Adipose tissue (tissue), 3 donors: ENCODE data around the gene PAAF1. TPM values are rescaled to one million over a fixed set of nuclear protein-coding genes. Genes with fewer than 3 reads are reported as not detected.

ENCODE experiments used
- H3K27ac ChIP-seq: one replicate; pipeline ENCODE4 v1.5.1; 2013; ENCODE audit warnings: low read depth, low read length
- WGBS, 3 donors: extraction: QIAGEN DNeasy Blood & Tissue Kit; methylation state at CpG; one replicate each; pipeline ENCODE4 v1.1.7; 2013; 5-methylcytosine and 5-hydroxymethylcytosine counted together
- polyA plus RNA-seq, 3 donors: library from polyadenylated mRNA; stranded (reverse); fragments of 200-250 nt; gene quantifications; one replicate each; pipeline ENCODE4 v1.2.3, GENCODE V29; 2013
- donor health status: healthy with polysubstance abuse.
- donor health status: Bipolar disorder and iron deficiency.
- donor health status: healthy.

The PAAF1 gene, protein sequence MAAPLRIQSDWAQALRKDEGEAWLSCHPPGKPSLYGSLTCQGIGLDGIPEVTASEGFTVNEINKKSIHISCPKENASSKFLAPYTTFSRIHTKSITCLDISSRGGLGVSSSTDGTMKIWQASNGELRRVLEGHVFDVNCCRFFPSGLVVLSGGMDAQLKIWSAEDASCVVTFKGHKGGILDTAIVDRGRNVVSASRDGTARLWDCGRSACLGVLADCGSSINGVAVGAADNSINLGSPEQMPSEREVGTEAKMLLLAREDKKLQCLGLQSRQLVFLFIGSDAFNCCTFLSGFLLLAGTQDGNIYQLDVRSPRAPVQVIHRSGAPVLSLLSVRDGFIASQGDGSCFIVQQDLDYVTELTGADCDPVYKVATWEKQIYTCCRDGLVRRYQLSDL
- polyA plus RNA-seq, result 10 to 100 TPM; 10.7 to 12.4 (median 11.1) TPM

DNA sequence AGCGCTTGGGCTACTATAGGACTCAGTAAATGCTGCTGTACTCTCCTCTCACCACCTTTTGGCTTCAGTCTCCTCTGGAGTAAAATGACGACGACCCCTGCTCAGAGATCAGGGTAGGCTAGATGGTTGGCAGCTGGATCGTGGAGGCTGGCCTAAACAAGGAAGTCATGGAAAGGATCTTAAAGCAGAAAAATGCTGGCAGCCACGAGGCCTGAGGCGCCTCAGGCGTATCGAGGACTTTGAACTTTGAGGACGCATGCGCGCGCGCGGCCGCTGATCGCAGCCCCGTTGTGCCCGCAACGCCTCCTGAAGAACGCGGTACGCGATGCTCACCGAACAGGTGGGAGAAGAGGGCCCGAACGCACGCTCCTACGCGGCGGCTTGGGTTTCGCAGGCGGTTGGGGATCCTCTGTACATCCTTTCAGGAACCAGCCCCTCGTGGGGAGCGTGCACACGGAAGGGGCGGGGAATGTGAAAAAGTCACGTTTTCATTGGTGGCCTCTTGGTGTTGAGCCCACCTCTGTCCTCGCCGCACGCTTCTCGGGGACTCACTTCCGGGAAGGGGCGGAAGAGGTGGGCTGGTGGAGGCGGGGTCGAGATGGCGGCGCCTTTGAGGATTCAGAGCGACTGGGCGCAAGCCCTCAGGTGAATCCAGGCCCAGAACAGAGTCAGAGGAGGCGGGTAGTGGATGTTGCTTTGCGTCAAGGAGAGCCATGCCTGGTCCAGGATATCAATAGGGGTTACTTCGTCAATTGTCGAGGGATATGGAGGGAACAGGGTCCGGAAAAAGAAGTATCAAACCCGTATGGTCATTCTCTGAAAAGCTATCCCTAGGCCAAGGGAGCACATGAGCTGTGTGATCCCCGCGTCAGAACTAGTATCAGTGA, at the start of gene PAAF1, which contains the start of gene COA4:
PAAF1 (plus strand) TSS at position 576 of the 887 bp plus-strand sequence; CDS start at position 599, 23 bp downstream.
COA4 (minus strand) TSS at position 423 of the 887 bp plus-strand sequence. CDS start 3,468 bp downstream, outside the sequence.
- peak within 1 kb of the TSS; percentile 28 for H3K27ac ChIP-seq
- WGBS, 3 donors, result 0 to 1% (median 1%) methylated on average over 52 to 57 of the region's 57 CpGs

DNA sequence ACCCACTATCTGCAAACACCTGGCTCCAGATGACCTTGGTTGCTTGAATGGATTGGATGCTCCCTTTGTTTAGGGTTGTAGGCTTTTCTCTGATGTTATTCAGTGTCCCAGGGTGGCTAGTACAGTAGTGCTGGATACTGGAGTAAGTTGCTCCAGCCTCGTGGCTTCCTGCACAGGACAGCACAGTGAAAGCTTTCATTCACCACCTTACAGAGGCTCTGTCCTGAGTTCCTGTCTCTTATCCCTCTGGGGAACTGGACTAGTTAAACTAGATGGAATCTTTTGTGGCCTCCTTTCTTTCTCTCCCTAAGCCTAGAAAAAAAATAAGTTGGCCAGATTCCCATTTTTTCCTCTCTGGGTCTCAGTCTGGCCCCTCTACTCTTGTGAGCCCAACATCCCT, 46.5 kb upstream of the PAAF1 start:
- no peak overlapping the region for H3K27ac ChIP-seq
- 62 to 94% (median 85%) methylated on average over 1 of the region's 1 CpG for WGBS, 3 donors

DNA sequence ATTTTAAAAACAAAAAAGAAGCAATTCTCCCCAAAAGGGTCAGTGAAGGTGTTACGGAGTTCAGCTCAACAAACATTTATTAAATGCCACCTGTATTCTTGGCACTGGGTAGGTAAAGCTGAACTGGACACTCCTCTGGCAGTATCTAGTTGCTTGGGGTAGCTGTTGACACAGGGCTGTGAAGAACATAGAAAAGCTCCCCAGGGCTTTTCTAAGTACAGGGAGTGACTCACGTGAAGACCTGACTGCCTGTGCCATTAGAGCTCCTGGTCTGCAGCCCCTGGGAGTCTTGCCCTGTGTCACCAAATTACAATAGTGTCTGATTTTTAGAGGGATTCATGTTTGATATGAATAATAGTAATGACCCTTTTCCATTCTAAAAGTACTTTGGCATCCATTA, 43.7 kb upstream of the PAAF1 start:
- H3K27ac ChIP-seq, result no peak overlapping the region
- 80 to 93% (median 90%) methylated on average over 2 of the region's 2 CpGs for WGBS, 3 donors

DNA sequence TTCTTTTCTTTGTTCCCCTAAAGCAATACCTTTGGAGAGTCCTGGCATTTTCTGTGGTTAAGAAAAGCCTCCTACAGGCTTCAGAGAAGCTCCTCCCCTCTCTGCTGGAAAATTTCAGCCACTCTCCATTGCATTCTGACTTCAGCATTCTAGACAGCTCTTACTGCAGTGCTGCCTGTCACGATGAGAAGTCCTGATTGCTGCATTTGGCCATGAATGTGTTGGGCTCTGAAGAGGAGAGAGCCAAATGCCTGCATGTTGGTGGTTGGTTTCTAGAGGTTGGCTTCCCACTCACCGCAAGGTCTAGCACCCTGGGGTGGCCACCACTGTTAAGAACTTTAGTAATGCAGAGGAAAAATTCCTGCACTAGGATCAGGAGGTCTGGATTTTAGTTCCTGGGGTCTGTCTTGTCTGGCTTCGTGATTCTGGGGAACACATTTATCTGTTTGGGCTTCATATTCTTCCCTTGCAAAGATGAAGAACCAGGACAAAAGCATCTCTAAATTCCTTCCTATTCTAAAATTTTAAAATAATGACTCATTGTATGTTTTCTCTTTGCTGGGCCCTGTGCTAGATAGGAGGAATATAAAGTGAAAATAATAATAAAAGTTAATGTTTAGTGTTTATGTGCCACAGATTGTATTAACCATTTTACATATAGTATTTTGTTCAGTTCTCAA, 38.2 kb upstream of the PAAF1 start:
- 78 to 92% (median 78%) methylated on average over 3 of the region's 3 CpGs for WGBS, 3 donors
- no peak overlapping the region for H3K27ac ChIP-seq

DNA sequence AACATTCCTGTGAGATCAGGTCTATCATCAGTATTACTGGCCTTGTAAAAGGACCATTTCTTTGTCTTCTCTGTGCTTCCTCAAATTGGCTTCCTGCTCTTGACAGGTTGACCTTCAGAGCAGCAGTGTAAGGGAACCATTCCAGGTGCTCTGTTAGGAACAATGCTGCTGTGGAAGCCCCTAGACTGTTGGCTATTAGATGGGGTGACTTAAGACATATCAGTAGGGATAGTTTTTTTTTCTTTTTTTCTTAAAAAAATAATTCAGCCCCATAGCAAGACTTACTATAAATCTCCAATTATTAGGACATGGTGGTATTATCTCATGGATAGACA, 37.7 kb upstream of the PAAF1 start:
- H3K27ac ChIP-seq, result no peak overlapping the region

DNA sequence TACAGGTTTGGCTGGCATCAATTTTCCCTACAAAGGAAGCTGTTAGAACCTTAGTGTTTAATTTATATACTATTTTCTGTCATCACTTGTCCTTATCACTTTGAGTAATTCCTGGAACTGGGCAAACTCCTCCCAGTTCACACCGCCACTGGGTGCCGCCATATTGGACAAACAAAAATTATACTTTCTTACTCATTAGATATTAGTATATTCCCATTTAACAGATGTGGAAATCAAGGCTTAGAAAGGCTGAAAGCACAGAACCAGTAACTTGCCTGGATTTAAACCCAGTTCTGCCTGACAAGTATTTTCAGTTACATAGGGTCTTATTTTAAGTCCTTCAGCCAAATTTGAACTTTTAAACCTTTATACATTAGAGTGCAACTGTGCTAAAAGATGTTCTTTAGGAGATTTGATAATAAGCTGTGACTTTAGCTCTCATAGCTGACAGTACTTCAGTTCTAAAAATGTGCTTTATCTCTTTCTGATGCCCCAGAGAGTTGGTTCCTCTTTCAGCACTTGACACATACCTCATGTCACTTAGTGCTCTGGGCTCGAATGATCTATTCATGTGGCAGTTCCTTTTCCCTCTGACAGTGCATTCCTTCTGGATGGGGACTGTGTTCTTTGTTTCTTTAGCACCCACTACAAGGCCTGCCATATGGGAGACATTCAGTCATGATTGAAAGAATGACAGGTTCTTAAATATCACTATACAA, 25.6 kb upstream of the PAAF1 start:
- H3K27ac ChIP-seq, result no peak overlapping the region
- 86 to 93% (median 86%) methylated on average over 3 of the region's 3 CpGs for WGBS, 3 donors

DNA sequence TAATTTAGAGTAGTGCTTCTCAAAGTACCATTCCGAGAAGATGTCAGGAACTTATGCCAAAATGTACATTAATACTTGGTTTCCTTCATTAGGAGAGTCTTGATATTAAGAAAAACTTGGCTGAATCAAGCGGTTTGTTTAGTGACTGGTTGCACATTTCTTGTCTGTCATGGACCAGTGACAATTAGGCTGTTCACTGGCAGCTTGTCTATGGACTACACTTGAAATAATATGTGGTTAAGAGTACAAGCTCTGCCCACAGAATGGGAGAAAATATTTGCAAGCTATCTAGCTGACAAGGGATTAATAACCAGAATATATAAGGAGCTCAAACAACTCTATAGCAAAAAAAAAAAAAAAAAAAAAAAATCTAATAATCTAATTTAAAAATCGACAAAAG, 24.8 kb upstream of the PAAF1 start:
- 91 to 98% (median 94%) methylated on average over 3 of the region's 3 CpGs for WGBS, 3 donors
- no peak overlapping the region for H3K27ac ChIP-seq

DNA sequence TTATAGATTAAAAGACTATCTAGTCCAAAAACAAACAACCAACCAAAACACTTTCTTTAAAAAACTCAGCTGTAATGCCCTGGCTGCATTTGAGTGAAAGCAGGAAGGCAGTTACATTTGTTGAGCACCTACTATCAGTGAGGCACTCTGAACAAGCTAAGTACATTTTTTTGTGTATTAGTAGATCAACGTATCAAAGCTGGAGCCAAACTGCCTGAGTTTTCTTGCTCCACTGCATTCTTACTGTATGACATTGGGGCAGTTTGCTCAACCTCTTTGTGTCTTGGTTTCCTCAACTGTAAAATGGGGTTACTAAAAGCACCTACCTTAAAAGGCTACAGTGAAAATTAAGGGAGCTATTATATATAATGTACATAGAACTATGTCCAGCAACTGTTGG, 22.1 kb upstream of the PAAF1 start:
- H3K27ac ChIP-seq, result no peak overlapping the region
- WGBS, 3 donors, result 90 to 96% (median 93%) methylated on average over 1 of the region's 1 CpG

DNA sequence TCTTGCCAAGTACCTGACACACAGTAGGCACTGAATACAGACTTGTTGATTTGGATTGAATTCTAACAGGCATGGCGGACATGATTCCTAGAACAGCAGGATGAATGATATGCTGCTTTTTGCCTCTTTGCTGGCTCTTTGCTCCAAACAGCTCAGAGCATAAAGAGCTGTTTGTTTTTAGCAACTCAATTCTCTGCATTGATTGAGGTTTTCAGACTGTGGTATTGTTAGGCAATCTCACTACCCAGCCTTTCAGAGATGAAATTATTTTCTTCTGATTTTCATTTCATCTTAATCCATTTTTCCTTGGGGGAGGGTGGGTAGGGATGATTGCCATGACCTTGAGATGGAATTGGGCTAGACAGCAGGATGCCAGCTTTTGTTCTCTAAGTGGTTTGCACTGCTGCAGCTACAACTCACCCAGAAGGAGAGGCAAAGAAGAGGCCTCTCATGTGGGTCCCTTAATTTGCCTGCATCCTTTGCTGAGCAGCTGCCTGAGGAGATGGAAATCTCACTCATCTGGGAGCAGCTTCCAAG, 20.7 kb upstream of the PAAF1 start:
- 81 to 98% (median 96%) methylated on average over 1 of the region's 1 CpG for WGBS, 3 donors
- H3K27ac ChIP-seq, result no peak overlapping the region

DNA sequence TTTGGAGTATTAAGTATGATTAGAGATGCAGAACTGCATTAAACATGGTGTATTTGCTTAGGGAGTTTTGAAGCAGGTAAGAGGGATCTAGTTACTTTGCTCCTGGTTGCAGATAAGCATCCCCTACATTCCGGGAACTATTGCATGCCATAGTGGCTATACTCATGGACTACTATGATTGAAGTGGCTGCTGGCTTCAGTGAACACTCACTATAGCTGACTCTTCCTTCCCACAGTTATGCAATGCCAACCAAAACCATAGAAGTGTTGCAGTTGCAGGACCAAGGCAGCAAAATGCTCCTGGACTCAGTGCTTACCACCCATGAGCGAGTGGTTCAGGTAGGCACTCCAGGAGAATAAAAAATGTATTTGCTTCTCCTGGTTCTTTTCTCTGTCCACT, 17.1 kb upstream of the PAAF1 start:
- 85 to 90% (median 88%) methylated on average over 2 of the region's 2 CpGs for WGBS, 3 donors
- no peak overlapping the region for H3K27ac ChIP-seq

DNA sequence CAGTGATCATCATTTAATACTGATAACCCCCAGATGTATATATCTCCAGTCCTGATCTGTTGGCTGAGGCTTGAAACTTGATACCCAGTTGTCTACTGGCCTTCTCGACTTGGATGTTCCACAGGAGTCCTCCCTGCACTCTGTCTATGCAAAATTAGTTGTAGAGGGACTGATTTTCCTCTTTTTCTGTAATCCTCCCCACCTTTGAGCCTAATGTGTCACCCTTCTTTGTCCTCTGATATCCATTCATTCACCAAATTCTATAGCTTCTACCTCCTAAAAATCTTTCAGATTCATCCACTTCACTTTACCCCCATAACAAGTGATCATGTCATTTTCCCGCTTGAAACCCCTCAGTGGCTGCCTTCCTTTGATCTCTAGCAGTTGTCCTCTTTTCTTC, 16.6 kb upstream of the PAAF1 start:
- WGBS, 3 donors, result 74 to 79% (median 76%) methylated on average over 2 of the region's 2 CpGs
- H3K27ac ChIP-seq, result no peak overlapping the region

DNA sequence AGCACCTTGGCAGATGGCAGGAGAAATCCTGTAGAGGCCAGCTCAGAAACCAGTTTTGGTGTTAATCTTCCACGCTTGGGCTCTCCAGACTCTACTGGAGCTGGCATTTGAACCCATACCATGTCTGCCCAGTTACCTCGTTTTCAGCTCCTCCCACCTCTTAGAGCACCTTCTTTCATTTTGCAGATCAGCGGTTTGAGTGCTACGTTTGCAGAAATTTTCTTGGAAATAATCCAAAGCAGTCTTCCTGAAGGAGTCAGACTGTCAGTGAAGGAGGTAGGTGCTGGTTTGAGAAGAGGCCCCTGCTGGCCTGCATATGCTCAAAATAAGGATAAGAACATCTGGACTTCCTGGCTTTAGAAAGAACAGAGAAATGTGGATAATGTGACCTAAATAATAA, 13.8 kb upstream of the PAAF1 start:
- 68 to 73% (median 73%) methylated on average over 4 of the region's 4 CpGs for WGBS, 3 donors
- no peak overlapping the region for H3K27ac ChIP-seq

DNA sequence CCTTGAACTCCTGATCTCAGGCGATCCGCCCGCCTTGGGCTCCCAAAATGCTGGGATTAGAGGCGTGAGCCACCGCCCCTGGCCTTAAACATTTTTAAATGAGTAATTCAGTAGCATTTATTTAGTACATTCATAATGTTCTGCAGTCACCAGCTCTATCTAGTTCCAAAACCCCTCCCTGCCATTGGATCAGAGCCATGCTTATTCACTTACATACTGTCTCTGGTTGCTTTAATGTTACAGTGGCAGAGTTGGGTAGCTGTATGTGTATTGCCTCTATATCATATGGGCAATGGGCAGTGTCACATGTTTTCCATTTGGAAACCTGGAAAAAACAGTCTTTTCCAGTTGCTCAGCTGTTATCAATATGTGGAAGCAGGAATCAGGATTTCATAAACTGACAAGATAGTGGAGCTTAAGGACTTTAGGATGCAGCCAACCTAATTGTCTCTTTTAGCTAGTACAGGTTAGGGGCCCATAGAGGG, 10.7 kb upstream of the PAAF1 start:
- 67 to 83% (median 82%) methylated on average over 5 of the region's 5 CpGs for WGBS, 3 donors
- H3K27ac ChIP-seq, result no peak overlapping the region

DNA sequence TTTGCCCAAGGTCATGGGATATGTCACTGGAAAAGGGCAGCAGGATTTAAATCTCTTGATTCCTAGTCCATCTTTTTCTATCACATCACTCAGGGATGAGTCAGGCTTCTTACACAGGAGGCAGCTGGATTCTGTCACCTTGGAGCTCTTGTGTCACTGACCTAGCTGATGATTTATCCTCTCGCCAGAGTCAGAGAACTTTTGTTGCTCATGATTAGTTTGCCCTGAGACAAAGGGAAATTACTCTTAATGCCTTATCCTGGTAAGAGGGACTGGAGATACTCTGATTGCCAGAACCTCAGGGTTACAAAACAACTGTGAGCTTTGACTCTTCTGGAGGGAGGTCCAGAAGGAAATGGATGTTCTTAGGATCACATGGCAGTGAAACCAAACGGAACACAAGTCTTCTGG, 10.2 kb upstream of the PAAF1 start:
- WGBS, 3 donors, result 49 to 81% (median 64%) methylated on average over 2 of the region's 2 CpGs
- H3K27ac ChIP-seq, result no peak overlapping the region

DNA sequence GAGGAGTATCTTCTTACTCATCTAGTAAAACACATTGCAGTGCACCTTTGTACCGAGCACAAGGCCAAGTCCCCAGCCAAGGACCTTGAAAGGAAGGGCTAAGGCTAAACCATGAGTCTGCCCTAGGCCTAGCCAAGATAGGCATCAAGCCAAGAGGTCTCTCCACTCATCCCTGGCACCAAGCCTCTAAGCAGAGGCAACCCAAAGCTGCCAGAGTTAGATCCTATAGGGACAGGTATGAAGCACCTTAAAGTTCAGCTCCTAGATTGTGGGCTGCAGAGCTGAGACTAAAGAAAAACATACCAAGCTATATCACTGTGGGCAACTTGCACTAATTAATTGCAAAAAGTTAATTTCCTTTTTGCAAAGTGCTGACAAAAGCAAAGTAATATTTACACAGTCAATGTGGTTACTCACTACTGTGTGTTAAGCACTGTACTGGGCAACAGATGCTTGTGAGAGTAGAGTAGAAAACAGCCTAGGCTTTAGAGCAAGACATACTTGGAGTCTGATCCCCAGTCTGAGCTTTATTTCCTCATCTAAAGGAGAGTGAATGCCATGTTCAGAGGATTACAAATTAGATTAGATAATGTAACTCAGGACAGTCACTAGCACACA, 7.4 kb upstream of the PAAF1 start:
- no peak overlapping the region for H3K27ac ChIP-seq
- WGBS, 3 donors, result 26 to 67% (median 65%) methylated on average over 1 of the region's 1 CpG

DNA sequence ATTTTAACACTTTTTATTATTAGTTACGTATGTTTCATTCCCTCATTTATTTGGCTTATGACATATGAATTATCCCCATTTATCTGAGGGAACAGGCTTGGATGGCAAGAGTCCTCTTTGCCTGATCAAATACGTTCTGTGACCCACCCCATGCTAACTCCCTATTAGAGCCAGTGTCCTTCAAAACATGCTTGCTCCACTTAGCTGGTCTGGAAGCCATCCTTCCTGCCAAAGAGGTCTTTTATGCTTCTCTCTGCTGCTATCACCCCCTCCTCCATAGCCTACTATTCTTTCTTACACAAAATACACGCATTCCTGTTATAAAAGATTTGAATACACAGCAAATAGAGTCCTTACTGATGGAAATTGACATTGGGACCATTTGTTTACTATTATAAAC, 6.5 kb upstream of the PAAF1 start:
- no peak overlapping the region for H3K27ac ChIP-seq
- WGBS, 3 donors, result 85 to 90% (median 88%) methylated on average over 3 of the region's 3 CpGs

DNA sequence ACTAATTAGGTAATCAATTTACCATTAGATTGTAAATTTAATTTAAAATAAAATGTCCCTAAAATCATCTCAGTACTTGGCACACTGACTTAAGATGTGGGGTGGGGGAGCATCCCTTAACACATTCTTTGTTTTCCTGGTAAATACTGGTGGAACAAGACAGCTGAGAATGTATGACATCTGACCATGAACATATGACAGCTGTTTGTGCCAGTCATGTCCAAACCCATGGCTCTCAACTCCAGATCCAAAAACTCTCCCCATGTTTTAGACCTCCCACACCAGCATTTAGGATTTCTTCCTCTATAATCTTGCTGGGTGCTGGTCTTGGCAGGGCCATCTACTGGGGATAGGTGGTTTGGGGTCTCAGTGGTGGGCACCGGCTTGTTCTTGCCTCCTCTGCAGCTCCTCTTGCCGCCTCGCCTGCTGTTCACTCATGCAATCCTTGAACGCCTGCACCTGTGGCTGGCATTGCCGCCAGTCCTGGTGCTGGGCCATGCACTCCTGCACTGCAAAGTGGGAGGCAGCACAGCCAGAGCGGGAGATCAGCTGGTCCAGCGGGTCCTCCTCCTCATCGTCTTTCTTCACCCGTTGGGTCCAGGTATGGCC, 3.9 kb upstream of the PAAF1 start:
- WGBS, 3 donors, result 91 to 95% (median 95%) methylated on average over 9 of the region's 9 CpGs
- no peak overlapping the region for H3K27ac ChIP-seq
